LoVo (cell line): ENCODE results near the gene DDX17.

Source experiments
- DNase-seq: peaks from one replicate; pipeline ENCODE4 v3.0.0-alpha.2; 2016; ENCODE audit warnings: low spot score

Gene DDX17

GRCh38 chr22:38465673-38466490, 40.2 kb downstream of the DDX17 start:
- DNase-seq: no peak

- no peak for DNase-seq
Measured at GRCh38 chr22:38464992-38465672, 41.0 kb downstream of the DDX17 start.

GRCh38 chr22:38462960-38463784, 42.9 kb downstream of the DDX17 start:
- DNase-seq: no peak

DNA sequence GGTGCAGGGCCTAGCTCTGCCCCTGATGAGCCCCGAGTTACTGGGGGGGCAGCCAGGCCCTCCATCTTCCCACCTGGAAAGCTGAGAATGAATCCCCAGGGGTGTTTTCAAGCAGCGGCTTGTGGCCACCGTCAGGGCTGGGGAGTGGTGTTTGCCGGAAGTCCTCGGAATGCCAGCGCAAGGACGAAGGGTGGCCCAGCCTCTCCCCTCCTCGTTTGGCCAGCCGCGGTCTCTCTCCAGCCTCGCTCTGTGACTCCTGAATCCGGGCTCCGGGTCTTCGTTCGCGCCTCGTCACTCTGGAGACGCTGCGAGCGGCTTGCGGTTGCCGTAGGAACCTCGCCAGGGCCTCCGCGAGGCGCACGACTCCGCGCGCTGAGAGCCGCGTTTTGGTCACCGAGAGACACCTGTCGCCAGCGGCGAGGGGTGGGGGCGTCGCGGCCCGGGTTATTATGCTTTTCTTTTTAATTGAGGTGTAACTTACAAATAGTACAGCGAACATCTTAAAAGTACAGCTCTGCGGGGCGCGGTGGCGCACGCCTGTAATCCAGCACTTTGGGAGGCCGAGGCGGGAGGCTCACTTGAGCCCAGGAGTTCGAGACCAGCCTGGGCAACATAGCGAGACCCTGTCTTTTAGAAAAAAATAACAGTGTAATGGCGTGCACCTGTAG, 44.6 kb downstream of the DDX17 start:
- DNase-seq: peak; percentile 85

DNA sequence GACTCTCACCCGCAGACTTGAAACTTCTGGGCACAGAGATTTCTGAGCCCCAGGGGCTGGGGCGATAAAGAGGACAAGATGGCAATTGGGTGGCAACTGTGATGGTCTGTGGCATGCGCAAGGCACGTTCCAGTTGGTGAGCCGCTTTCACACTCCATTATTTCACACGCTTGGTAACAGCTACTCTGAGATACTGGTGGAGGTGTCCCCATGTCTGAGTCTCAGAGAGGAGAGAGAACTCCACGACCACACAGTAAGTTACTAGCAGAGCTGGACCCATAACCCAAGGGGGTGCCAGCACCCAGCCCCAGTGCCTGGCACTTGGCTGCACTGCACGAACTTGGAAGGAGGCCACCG, 45.1 kb downstream of the DDX17 start:
- DNase-seq: no peak

GRCh38 chr22:38460426-38460840, 45.7 kb downstream of the DDX17 start:
- no peak for DNase-seq

GRCh38 chr22:38456841-38457699, 49.0 kb downstream of the DDX17 start:
- DNase-seq: peak; percentile 57

- DNase-seq: no peak
Measured at GRCh38 chr22:38456272-38456835, 49.8 kb downstream of the DDX17 start.

DNA sequence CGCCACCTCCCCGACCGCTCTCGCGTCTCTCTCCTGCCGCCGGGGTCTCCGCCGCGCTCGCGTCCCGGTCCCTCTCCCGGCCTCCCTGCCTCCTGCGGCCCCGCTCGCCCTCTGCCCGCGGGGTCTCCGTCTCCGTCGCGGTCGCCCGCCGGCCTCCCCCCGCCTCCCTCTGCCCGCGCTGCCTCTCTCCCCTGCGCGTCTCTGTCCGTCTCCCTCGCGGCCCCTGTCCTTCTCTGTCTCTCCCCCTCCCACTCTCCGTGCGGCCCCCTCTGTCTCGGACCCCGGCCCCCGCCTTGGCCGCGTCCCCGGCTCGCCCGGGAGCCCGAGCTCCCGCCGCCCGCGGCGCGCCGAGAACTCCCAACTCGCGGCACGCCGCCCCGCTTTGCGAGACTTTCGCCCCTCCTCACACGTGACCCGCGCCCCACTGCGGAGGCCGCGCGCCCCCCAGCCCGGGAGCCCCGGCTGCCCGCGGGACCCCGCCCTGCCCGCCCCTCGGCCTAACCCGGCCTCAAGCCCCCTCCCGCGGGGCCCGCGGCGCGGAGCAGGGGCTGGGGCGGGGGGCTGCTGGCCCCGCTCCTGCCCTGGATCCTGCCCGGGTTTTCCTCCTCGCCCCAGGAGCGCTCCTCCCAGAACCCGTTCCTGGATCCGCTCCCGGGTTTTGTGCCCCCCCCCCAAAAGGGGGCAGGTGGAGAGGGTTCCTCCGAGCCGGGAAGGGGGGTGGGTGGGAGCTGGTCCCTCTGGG, 50.4 kb downstream of the DDX17 start:
- DNase-seq: peak; percentile 25

DNA sequence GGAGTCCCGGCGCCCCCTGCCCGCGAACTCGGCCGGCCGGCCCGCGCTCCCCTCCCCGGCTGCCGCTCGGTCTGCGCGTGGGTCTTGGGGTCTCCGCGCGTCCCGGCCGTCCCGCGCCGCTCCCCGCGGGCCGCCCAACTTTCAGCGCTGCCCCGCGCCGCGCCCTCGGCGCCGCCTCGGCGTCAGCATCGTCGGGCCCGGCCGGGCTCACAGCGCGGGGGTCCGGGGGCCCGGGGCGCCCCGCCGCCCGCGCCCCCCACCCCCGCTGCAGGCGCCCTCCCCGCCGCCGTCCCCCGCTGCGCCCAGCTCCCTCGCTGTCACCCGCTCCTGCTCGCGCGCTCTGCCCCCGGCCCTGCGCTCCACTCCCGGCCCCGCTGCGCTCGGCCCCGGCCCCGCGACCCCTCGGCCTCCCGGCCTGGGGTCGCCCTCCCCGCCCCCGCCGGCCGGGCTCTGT, 51.0 kb downstream of the DDX17 start, which contains the start of gene KCNJ4:
TSS of gene KCNJ4 (minus strand) at position 124 of the 454 bp plus-strand sequence. CDS start 27,067 bp downstream, outside the sequence.
- no peak for DNase-seq

DNA sequence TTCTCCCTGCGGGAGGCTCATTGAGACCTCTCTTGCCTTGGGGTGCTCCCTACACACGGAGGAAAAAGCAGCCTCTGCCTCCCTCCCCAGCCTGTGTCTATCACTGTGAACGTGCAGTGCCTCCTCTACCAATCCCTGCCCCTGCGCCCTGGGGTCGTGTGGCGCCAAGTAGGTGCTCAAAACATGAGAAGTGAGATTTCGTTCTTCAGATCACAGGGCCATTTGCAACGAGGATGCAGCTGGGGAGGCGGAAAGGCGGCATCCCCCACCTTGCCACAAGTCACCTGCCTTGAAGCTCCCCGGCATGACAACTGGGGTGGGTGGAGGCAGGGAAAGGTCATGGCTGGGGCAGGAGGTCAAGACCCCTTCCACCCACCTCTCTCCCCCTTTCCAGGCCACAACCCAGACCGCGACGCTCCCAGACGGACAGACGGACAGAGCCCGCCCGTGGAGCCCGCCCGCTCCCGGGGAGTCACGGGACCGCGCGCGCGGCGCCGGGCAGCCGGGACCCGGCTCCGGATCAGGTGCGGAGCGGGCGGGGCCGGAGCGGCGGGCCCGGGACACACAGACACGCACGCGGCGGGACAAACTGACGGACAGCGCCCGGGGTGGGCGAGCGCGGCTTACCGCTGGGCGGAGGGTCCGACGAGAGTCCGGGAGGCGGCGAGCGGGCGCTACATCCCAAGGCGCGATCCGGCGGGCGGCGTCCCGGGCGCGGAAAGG, 51.6 kb downstream of the DDX17 start:
- DNase-seq: no peak

DNA sequence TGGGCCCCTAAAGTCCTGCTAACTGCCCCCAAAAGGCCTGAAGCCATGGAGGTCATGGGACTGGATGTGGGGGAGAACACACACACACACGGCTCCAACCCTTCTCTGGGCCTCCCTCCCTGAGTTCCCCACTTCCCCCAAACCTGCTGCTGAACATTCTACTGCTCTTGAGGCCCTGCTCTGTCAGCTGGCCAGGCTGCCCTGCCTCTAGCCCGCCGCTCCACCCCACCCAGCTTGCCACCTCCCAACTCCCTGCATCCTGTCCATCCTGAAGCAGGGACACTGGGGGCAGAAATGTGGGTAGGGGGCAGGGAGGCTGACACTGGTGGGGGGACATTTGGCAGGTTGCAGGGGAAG, 52.1 kb downstream of the DDX17 start:
- DNase-seq: no peak

GRCh38 chr22:38453066-38453672, 52.9 kb downstream of the DDX17 start:
- DNase-seq: no peak

DNA sequence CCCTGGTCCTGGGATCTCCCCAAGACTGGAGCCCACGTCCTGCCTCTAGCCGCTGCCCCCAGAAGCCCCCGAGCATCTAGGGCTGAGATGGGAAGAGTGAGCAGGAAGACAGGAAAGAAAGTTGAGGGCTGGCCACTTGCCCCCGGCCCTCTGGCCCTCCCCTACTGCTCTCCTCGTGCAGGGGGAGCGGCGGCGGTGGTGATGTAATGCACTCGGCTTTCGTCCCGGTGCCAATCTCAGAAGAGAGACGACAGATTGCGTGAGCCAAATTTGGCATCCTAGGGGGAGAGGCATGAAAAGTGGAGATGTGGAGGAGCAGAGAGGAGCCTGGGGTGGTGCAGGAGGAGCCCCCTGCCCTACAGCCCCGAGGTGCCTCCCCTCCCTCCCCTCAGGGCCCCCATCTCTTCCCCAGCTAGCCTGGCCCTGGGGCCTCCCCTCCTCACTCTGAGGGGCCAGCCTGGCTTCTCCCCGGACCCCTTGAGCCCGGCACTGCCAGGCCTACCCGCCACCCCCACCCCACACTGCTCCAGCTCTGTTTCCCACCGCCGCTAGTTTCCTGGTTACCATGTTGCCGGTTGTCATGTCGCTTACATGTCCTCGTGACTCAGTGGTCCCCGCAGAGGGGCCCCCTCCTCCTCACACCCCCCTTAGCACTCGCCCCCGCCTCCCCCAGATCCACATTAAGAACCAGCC, 53.6 kb downstream of the DDX17 start:
- no peak for DNase-seq

DNA sequence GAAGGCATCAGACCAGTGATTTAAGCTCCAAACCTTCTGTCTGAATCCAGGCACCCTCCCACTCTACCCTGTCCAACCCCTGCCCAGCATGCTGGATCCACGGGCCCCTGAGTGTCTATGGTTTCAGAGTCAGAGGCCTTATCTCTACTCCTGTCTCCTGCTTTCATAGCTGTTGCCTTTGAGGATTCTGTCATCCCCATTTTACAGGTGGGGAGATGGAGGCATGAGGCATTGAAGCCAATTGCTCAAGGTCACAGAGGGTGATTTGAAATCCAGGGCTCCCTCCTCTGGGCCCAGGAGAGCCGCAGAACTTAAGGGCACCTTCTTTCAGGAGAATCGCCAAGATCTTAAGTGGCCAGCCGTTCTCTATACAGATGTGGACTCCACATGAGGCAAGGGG, 54.2 kb downstream of the DDX17 start:
- DNase-seq: no peak

- no peak for DNase-seq
Measured at GRCh38 chr22:38451404-38451803, 54.7 kb downstream of the DDX17 start.

DNA sequence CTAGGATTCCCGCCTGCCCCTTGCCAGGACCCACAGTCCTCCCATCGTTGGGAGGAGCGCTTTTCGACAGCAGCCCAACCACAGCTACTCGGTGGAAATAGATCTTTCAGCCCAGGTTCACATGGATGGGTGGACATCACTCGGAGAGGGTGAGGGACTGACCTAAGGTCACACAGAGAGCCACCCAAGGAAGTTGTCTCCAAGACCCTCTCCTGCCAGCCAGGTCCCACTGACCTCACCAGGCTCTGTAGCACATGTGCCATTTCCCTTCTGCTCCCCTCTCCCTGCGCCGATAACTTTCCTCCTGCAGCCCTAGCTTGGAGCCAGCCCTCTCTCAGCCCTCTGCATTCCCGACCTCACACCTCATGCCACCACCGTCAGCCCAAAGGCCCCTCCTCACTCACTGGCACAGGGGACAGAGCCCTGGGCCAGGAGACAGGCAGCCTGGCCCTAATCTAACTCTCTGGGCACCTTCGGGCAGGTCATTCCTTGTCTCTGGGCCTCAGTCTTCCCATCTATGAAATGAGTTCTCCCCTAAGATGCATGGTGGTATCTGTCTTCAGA, 55.8 kb downstream of the DDX17 start:
- no peak for DNase-seq

- no peak for DNase-seq
Measured at GRCh38 chr22:38449776-38450175, 56.3 kb downstream of the DDX17 start.
